Upper lobe of left lung (tissue), 6 donors: Measurements from ENCODE around the gene AGPS. TPM values are rescaled to one million over a fixed set of nuclear protein-coding genes. Genes with fewer than 3 reads are reported as not detected.
"Not testable (repeated sequence)": the region's sequence is repeated elsewhere in the genome, so short reads cannot be mapped to it uniquely, and the experiment has no call there.

Source experiments
- ATAC-seq, 2 donors: fragments of 200-7000 bp; cut with Tn5 transposase; one replicate each; pipeline ENCODE4 v1.9.1; 2022; ENCODE audit warnings: mild to moderate bottlenecking in 2 of 2, moderate library complexity in 2 of 2; ENCODE audit not compliant: low FRiP score in 2 of 2
- DNase-seq, 2 donors: peaks; one replicate each; pipeline ENCODE4 v3.0.0-alpha.2; 2019 to 2020
- H3K27ac ChIP-seq, 4 donors: fragments of 200-600 bp; sonication (generic); one replicate each; pipeline ENCODE4 v1.5.1; 2016 to 2019
- H3K27me3 ChIP-seq, 4 donors: fragments of 200-600 bp; sonication (generic); one replicate each; pipeline ENCODE4 v1.5.1; 2017 to 2019
- H3K36me3 ChIP-seq, 4 donors: fragments of 200-600 bp; sonication (generic); one replicate each; pipeline ENCODE4 v1.5.1; 2016 to 2019
- H3K4me1 ChIP-seq, 4 donors: fragments of 200-600 bp; sonication (generic); one replicate each; pipeline ENCODE4 v1.5.1; 2018 to 2019
- H3K4me3 ChIP-seq, 4 donors: fragments of 200-600 bp; sonication (generic); one replicate each; pipeline ENCODE4 v1.5.1; 2017 to 2019; ENCODE audit warnings: mild to moderate bottlenecking in 2 of 4, moderate library complexity in 1 of 4
- H3K9me3 ChIP-seq, 4 donors: fragments of 200-600 bp; sonication (generic); one replicate each; pipeline ENCODE4 v1.5.1; 2018 to 2019
- EP300 ChIP-seq, 4 donors: sonication (generic); formaldehyde crosslinking; IDR thresholded peaks; one replicate each; pipeline ENCODE4 v1.5.1; 2017; ENCODE audit warnings: antibody characterized with exemption in 4 of 4, control low read depth in 2 of 4
- POLR2A ChIP-seq, 4 donors: fragments of 450-650 bp; IDR thresholded peaks; one replicate each; pipeline ENCODE4 v1.5.1; 2016 to 2017; ENCODE audit warnings: antibody characterized with exemption in 4 of 4, mild to moderate bottlenecking in 2 of 4
- POLR2AphosphoS5 ChIP-seq, 2 donors: sonication (generic); formaldehyde crosslinking; IDR thresholded peaks; one replicate each; pipeline ENCODE4 v1.5.1; 2017; ENCODE audit warnings: antibody characterized with exemption in 2 of 2
- WGBS, 2 donors: methylation state at CpG; one replicate each; pipeline ENCODE4 v1.1.5; 2017 to 2018; 5-methylcytosine and 5-hydroxymethylcytosine counted together
- total RNA-seq, 6 donors: library from RNA; depleted of rRNA in 4 of 6; stranded (reverse); fragments of >200 nt in 4 of 6; gene quantifications; one replicate each; pipeline versions ENCODE4 v1.1.0 to v1.2.1, GENCODE V29; 2016 to 2021
- TF ChIP-seq, protein P1 (sequence below), 6 experiments: fragments of 450-650 bp in 4 of 6; fragments of 200-600 bp in 2 of 6; sonication (generic) in 2 of 6; IDR thresholded peaks; one replicate each; pipeline ENCODE4 v1.5.1; 2016 to 2019; ENCODE audit warnings: antibody characterized with exemption in 6 of 6
- donor health status: DM: no; HTN: no; CAD: no; lungs with moderate emphysema.
- donor health status: DM: no; HTN: yes; CAD: no; lungs with severe emphysema.

Gene AGPS
- total RNA-seq, 6 donors from 2014 or later = 38.8 to 81.6 (median 50.0) TPM

DNA sequence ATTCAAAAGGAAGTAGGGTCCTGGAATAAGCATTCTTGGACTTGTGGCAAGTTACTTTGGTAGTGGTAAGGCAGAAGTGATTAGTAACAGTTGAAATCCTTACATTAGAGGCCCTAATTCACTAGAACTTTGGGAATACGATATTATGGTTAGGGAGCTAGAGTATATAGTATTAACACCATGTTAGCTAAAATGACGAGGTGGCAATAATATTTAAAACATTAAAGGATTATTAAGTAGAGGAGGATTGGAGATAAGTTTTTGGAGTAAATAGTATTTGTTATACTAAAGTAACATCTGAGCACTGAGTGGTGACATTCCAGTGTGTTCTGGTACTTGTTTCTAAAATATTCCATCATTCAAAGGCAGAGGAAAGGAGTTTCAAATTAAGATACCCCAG, 91.0 kb downstream of the AGPS start:
- Histone ChIP-seq H3K4me1 (no peaks in the 10 kb centered on the region), H3K36me3 (peaks cover 0 to 11% (median 0%) of the 10 kb centered on the region in 4 donors), H3K4me3 (no peak overlapping the region), H3K9me3 (no peaks in the 10 kb centered on the region), H3K27me3 (no peaks in the 10 kb centered on the region), H3K27ac (no peak overlapping the region)
- ATAC-seq (no peak), DNase-seq (no peak)
- TF ChIP-seq EP300 (IDR thresholded peaks at IDR 0.05) = no peak
- no peak for TF ChIP-seq POLR2AphosphoS5 (IDR thresholded peaks at IDR 0.05)
- TF ChIP-seq, protein P1, sequence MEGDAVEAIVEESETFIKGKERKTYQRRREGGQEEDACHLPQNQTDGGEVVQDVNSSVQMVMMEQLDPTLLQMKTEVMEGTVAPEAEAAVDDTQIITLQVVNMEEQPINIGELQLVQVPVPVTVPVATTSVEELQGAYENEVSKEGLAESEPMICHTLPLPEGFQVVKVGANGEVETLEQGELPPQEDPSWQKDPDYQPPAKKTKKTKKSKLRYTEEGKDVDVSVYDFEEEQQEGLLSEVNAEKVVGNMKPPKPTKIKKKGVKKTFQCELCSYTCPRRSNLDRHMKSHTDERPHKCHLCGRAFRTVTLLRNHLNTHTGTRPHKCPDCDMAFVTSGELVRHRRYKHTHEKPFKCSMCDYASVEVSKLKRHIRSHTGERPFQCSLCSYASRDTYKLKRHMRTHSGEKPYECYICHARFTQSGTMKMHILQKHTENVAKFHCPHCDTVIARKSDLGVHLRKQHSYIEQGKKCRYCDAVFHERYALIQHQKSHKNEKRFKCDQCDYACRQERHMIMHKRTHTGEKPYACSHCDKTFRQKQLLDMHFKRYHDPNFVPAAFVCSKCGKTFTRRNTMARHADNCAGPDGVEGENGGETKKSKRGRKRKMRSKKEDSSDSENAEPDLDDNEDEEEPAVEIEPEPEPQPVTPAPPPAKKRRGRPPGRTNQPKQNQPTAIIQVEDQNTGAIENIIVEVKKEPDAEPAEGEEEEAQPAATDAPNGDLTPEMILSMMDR (IDR thresholded peaks at IDR 0.05) = no peak
- TF ChIP-seq POLR2A (IDR thresholded peaks at IDR 0.05) = no peak
- 86 to 96% methylated on average over 2 of the region's 2 CpGs for WGBS, 2 donors

DNA sequence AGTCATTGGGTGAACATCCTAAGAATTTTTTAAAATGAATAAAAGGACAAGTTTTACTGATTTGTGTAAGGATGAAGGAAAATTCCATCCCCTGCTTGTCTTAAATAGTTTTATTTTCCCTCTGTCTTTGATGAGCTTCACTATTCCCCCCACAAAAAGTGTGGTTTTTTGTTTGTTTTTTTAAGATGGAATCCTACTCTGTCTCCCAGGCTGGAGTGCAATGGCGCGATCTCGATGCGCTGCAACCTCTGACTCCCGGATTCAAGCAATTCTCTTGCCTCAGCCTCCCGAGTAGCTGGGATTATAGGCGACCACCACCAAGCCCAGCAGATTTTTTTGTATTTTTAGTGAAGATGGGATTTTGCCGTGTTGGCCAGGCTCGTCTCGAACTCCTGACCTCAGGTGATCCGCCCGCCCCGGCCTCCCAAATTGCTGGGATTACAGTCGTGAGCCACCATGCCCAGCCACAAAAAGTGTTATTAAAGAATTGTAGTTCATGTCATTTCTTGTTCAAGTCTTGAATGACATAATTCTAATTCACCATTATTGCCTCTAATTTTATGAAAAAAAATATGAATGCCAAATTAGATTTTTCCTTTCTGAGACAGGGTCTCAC, 91.7 kb downstream of the AGPS start:
- Histone ChIP-seq H3K27ac (no peak overlapping the region), H3K9me3 (no peaks in the 10 kb centered on the region), H3K27me3 (no peaks in the 10 kb centered on the region), H3K4me3 (no peak overlapping the region), H3K4me1 (no peaks in the 10 kb centered on the region), H3K36me3 (peaks cover 0 to 11% (median 0%) of the 10 kb centered on the region in 4 donors)
- peak in 1 of 2 donors; percentile 6 for DNase-seq
- WGBS, 2 donors = 96% methylated on average over 14 of the region's 14 CpGs
- TF ChIP-seq, protein P1 (IDR thresholded peaks at IDR 0.05) = no peak
- no peak for TF ChIP-seq EP300 (IDR thresholded peaks at IDR 0.05)
- TF ChIP-seq POLR2A (IDR thresholded peaks at IDR 0.05) = no peak
- TF ChIP-seq POLR2AphosphoS5 (IDR thresholded peaks at IDR 0.05) = no peak
- ATAC-seq = no peak

DNA sequence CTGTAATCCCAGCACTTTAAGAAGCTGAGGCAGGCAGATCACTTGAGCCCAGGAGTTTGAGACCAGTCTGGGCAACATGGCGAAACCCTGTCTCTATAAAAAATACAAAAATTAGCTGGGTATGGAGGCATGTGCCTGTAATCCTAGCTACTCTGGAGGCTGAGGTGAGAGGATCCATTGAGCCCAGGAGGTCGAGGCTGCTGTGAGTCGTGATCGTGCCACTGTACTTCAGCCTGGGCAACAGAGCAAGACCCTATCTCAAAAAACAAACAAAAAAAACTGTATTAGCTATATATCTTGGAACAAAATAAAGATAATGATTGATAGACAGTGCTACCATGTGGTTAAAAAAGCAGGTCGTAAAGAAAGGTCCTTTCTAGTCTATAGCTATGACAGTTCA, 93.1 kb downstream of the AGPS start:
- not testable (repeated sequence) for DNase-seq, ATAC-seq, H3K9me3 ChIP-seq, H3K4me3 ChIP-seq, H3K4me1 ChIP-seq, H3K27me3 ChIP-seq, H3K27ac ChIP-seq
- H3K36me3 ChIP-seq = peaks cover 0 to 11% (median 0%) of the 10 kb centered on the region in 4 donors
- 93 to 95% methylated on average over 5 of the region's 5 CpGs for WGBS, 2 donors

DNA sequence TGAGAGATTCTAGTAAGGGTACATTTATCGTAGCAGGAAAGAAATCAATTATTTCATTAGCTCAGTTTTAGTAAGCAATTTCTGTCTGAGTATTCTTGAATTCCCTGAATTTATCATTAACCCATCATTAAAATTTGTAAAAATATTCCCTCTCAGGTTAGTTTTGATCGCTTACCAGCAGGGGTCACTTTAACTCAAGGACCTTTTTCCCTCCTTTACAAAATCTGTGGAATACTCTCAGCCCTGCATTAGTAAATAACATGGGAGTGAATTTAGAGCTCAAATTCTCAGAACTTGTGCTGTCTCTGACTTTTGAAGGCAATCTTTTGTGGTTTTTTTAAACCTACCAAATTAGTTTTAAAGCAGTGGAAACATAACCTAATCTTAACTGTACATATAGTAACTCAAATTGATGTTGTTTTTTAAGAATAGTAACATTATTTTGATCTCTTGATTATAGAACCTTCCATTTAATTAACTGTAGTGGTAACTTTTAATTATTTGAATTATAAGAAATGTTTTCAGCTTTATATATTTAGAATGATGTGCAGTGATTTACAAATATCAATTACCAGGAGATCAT, 97.2 kb downstream of the AGPS start:
- no peaks in the 10 kb centered on the region for H3K9me3 ChIP-seq
- peaks cover 0 to 15% (median 0%) of the 10 kb centered on the region in 4 donors for H3K36me3 ChIP-seq
- TF ChIP-seq EP300 (IDR thresholded peaks at IDR 0.05) (no peak), POLR2A (IDR thresholded peaks at IDR 0.05) (no peak), POLR2AphosphoS5 (IDR thresholded peaks at IDR 0.05) (no peak)
- TF ChIP-seq, protein P1 (IDR thresholded peaks at IDR 0.05) = peak in 5 of 6 experiments; percentile 13 to 45 (median 34)
- no peaks in the 10 kb centered on the region for H3K4me1 ChIP-seq
- H3K27ac ChIP-seq = no peak overlapping the region
- DNase-seq (no peak), ATAC-seq (no peak)
- H3K27me3 ChIP-seq = no peaks in the 10 kb centered on the region
- 59 to 60% methylated on average over 2 of the region's 2 CpGs for WGBS, 2 donors
- no peak overlapping the region for H3K4me3 ChIP-seq

DNA sequence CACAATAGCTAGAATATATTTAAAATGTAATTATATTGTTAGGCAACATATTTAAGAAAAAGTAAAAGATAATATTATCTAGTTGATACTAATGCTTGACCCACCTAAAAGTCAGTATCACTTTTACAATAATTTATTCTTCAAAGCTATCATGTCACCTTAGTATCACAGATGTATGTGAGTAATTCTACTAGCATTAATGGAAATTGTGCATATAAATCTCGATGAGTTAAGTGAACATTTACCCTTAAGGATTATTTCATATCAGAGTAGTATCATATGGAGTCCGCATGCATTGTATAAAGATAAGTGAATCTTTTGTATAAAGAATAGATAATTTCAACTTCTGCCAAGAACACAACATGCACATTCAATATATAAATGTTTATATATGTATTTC, 103.4 kb downstream of the AGPS start:
- no peak overlapping the region for H3K4me3 ChIP-seq
- H3K4me1 ChIP-seq = no peaks in the 10 kb centered on the region
- H3K9me3 ChIP-seq = no peaks in the 10 kb centered on the region
- H3K27ac ChIP-seq = no peak overlapping the region
- 94 to 97% methylated on average over 2 of the region's 2 CpGs for WGBS, 2 donors
- H3K36me3 ChIP-seq = peaks cover 0 to 15% (median 0%) of the 10 kb centered on the region in 4 donors
- no peaks in the 10 kb centered on the region for H3K27me3 ChIP-seq
- DNase-seq (no peak), ATAC-seq (no peak)
- TF ChIP-seq, protein P1 (IDR thresholded peaks at IDR 0.05) = no peak
- TF ChIP-seq EP300 (IDR thresholded peaks at IDR 0.05) (no peak), POLR2A (IDR thresholded peaks at IDR 0.05) (no peak), POLR2AphosphoS5 (IDR thresholded peaks at IDR 0.05) (no peak)
